Liver (tissue), 9 donors: ENCODE measurements around the gene USH2A. TPM values are rescaled to one million over a fixed set of nuclear protein-coding genes. Genes with fewer than 3 reads are reported as not detected.

ENCODE experiments used
- DNase-seq: peaks from one replicate; pipeline ENCODE4 v3.0.0-alpha.2; 2017; ENCODE audit warnings: low spot score
- H3K27ac ChIP-seq, 2 donors: one replicate each; pipeline ENCODE4 v1.7.0; 2013; ENCODE audit warnings: inconsistent platforms in 2 of 2, low read length in 2 of 2, control low read depth in 1 of 2, low read depth in 1 of 2, mild to moderate bottlenecking in 1 of 2
- H3K27me3 ChIP-seq, 4 donors: one replicate each; pipeline versions ENCODE4 v1.6.1 to v1.7.0; 2013; ENCODE audit warnings: low read length in 3 of 4, inconsistent platforms in 1 of 4, mild to moderate bottlenecking in 1 of 4, moderate library complexity in 1 of 4; ENCODE audit not compliant: control insufficient read depth in 4 of 4, insufficient read depth in 4 of 4
- H3K36me3 ChIP-seq, 4 donors: one replicate each; pipeline versions ENCODE4 v1.6.1 to v1.7.0; 2013; ENCODE audit warnings: low read length in 3 of 4, mild to moderate bottlenecking in 3 of 4, low read depth in 1 of 4, moderate library complexity in 1 of 4; ENCODE audit not compliant: control insufficient read depth in 4 of 4, insufficient read depth in 3 of 4
- H3K4me1 ChIP-seq, 4 donors: one replicate each; pipeline versions ENCODE4 v1.6.1 to v1.7.0; 2013; ENCODE audit warnings: low read length in 3 of 4, mild to moderate bottlenecking in 3 of 4, moderate library complexity in 1 of 4; ENCODE audit not compliant: control insufficient read depth in 4 of 4, insufficient read depth in 4 of 4
- H3K4me3 ChIP-seq, 3 donors: one replicate each; pipeline versions ENCODE4 v1.6.1 to v1.7.0; 2013; ENCODE audit warnings: low read length in 3 of 3, control low read depth in 1 of 3, low read depth in 1 of 3, mild to moderate bottlenecking in 1 of 3
- H3K9ac ChIP-seq, 2 donors: one replicate each; pipeline ENCODE4 v1.7.0; 2013; ENCODE audit warnings: low read length in 2 of 2, mild to moderate bottlenecking in 2 of 2, moderate library complexity in 2 of 2, control low read depth in 1 of 2, low read depth in 1 of 2
- H3K9me3 ChIP-seq, 4 donors: one replicate each; pipeline versions ENCODE4 v1.6.1 to v1.7.0; 2013; ENCODE audit warnings: low read length in 3 of 4; ENCODE audit not compliant: control insufficient read depth in 4 of 4
- ATF3 ChIP-seq: IDR thresholded peaks from 2 replicates; pipeline ENCODE4 v1.6.1; 2016; ENCODE audit warnings: antibody characterized with exemption
- CTCF ChIP-seq: fragments of 150-350 bp; IDR thresholded peaks from 2 replicates; pipeline ENCODE4 v1.5.1; 2017; ENCODE audit warnings: improper control_type of control experiment, low read depth, low read length; ENCODE audit not compliant: missing input control
- EGR1 ChIP-seq, 2 donors: IDR thresholded peaks; 2 replicates each; pipeline ENCODE4 v1.6.1; 2016 to 2018; ENCODE audit warnings: antibody characterized with exemption in 2 of 2, low read depth in 2 of 2
- FOXA1 ChIP-seq: IDR thresholded peaks from 2 replicates; pipeline ENCODE4 v1.6.1; 2016; ENCODE audit warnings: antibody characterized with exemption
- FOXA2 ChIP-seq: IDR thresholded peaks from 2 replicates; pipeline ENCODE4 v1.6.1; 2016; ENCODE audit warnings: antibody characterized with exemption
- GABPA ChIP-seq, 2 donors: IDR thresholded peaks in 1 of 2; conservative IDR thresholded peaks in 1 of 2; 2 replicates each; pipeline ENCODE4 v1.6.1; 2016; ENCODE audit warnings: antibody characterized with exemption in 2 of 2, mild to moderate bottlenecking in 1 of 2, moderate library complexity in 1 of 2
- HNF4A ChIP-seq, 2 donors: conservative IDR thresholded peaks; 2 replicates each; pipeline ENCODE4 v1.6.1; 2016; ENCODE audit warnings: antibody characterized with exemption in 2 of 2, mild to moderate bottlenecking in 2 of 2
- HNF4G ChIP-seq: IDR thresholded peaks from 2 replicates; pipeline ENCODE4 v1.6.1; 2016; ENCODE audit warnings: antibody characterized with exemption
- JUND ChIP-seq, 2 donors: IDR thresholded peaks; 2 replicates each; pipeline ENCODE4 v1.6.1; 2016; ENCODE audit warnings: antibody characterized with exemption in 2 of 2
- MAX ChIP-seq: IDR thresholded peaks from 2 replicates; pipeline ENCODE4 v1.6.1; 2016; ENCODE audit warnings: antibody characterized with exemption
- NR2F2 ChIP-seq: IDR thresholded peaks from 2 replicates; pipeline ENCODE4 v1.6.1; 2016; ENCODE audit warnings: antibody characterized with exemption
- RAD21 ChIP-seq, 2 donors: IDR thresholded peaks; 2 replicates each; pipeline ENCODE4 v1.6.1; 2016; ENCODE audit warnings: antibody characterized with exemption in 2 of 2, mild to moderate bottlenecking in 2 of 2
- REST ChIP-seq: IDR thresholded peaks from 2 replicates; pipeline ENCODE4 v1.6.1; 2016; ENCODE audit warnings: antibody characterized with exemption, mild to moderate bottlenecking
- RXRA ChIP-seq, 2 donors: IDR thresholded peaks; 2 replicates each; pipeline ENCODE4 v1.6.1; 2017 to 2018; ENCODE audit warnings: antibody characterized with exemption in 2 of 2, mild to moderate bottlenecking in 1 of 2
- SP1 ChIP-seq: IDR thresholded peaks from 2 replicates; pipeline ENCODE4 v1.6.1; 2018; ENCODE audit warnings: antibody characterized with exemption, mild to moderate bottlenecking
- TAF1 ChIP-seq: conservative IDR thresholded peaks from 2 replicates; pipeline ENCODE4 v1.6.1; 2016; ENCODE audit warnings: antibody characterized with exemption, mild to moderate bottlenecking
- YY1 ChIP-seq: IDR thresholded peaks from 2 replicates; pipeline ENCODE4 v1.6.1; 2016; ENCODE audit warnings: antibody characterized with exemption, mild to moderate bottlenecking
- ZBTB33 ChIP-seq: IDR thresholded peaks from 2 replicates; pipeline ENCODE4 v1.6.1; 2016; ENCODE audit warnings: antibody characterized with exemption
- WGBS: extraction: QIAGEN DNeasy Blood & Tissue Kit; methylation state at CpG from one replicate; pipeline ENCODE4 v1.1.7; 2013; 5-methylcytosine and 5-hydroxymethylcytosine counted together
- polyA plus RNA-seq, 2 donors: library from polyadenylated mRNA; stranded (reverse) in 1 of 2; unstranded in 1 of 2; fragments of 200-250 nt in 1 of 2; fragments of >200 nt in 1 of 2; fragmentation: Nextera tagmentation in 1 of 2; extraction: Ambion mirVana in 1 of 2; gene quantifications; one replicate each; pipeline versions ENCODE4 v1.2.1 to v1.2.3, GENCODE V29; 2013 to 2015
- total RNA-seq, 2 donors: library from RNA; depleted of rRNA; stranded (reverse); fragments of >200 nt; gene quantifications; one replicate each; pipeline ENCODE4 v1.2.3, GENCODE V29; 2014
- donor health status: healthy.
- donor health status: healthy.
- donor health status: healthy.
- donor health status: healthy.
- donor health status: healthy.

The USH2A gene
- total and polyA plus RNA-seq, 4 donors: 0.14 to 1.0 (median 0.31) TPM

- Histone ChIP-seq H3K36me3 (no peaks in the 10 kb centered on the region), H3K27ac (no peak overlapping the region), H3K9me3 (no peaks in the 10 kb centered on the region), H3K4me1 (no peaks in the 10 kb centered on the region), H3K4me3 (no peak overlapping the region), H3K9ac (no peak overlapping the region), H3K27me3 (no peaks in the 10 kb centered on the region)
- TF ChIP-seq ZBTB33 (no peak), RXRA (IDR thresholded peaks at IDR 0.05) (no peak), CTCF (no peak), EGR1 (IDR thresholded peaks at IDR 0.05; ENCODE audit: low read depth in 2 of 2) (no peak), YY1 (no peak), FOXA1 (no peak), SP1 (no peak), RAD21 (IDR thresholded peaks at IDR 0.05) (no peak), HNF4G (no peak), HNF4A (conservative IDR thresholded peaks at IDR 0.05) (no peak), GABPA (IDR thresholded peaks at IDR 0.05 in 1 of 2, conservative IDR thresholded peaks at IDR 0.05 in 1 of 2) (no peak), TAF1 (no peak), NR2F2 (no peak), MAX (no peak), JUND (IDR thresholded peaks at IDR 0.05) (no peak), REST (no peak)
- no peak for DNase-seq
- WGBS: 86% methylated on average over 6 of the region's 6 CpGs
Observed at GRCh38 chr1:215900684-215901083, 522.6 kb downstream of the USH2A start.

- WGBS: 86% methylated on average over 5 of the region's 5 CpGs
- Histone ChIP-seq H3K27me3 (no peaks in the 10 kb centered on the region), H3K4me1 (no peaks in the 10 kb centered on the region), H3K4me3 (no peak overlapping the region), H3K27ac (no peak overlapping the region), H3K9ac (no peak overlapping the region), H3K9me3 (no peaks in the 10 kb centered on the region), H3K36me3 (no peaks in the 10 kb centered on the region)
- no peak for DNase-seq
- no peak for TF ChIP-seq ATF3
- no peak for TF ChIP-seq RXRA (IDR thresholded peaks at IDR 0.05)
- no peak for TF ChIP-seq REST
- no peak for TF ChIP-seq CTCF
- no peak for TF ChIP-seq RAD21 (IDR thresholded peaks at IDR 0.05)
- no peak for TF ChIP-seq TAF1
- no peak for TF ChIP-seq JUND (IDR thresholded peaks at IDR 0.05)
- TF ChIP-seq HNF4G: no peak
- no peak for TF ChIP-seq NR2F2
- TF ChIP-seq YY1: no peak
- no peak for TF ChIP-seq GABPA (IDR thresholded peaks at IDR 0.05 in 1 of 2, conservative IDR thresholded peaks at IDR 0.05 in 1 of 2)
- TF ChIP-seq HNF4A (conservative IDR thresholded peaks at IDR 0.05): no peak
- no peak for TF ChIP-seq FOXA2
Observed at GRCh38 chr1:215899901-215900300, 523.3 kb downstream of the USH2A start.
